Ovary (tissue), 9 donors: ENCODE measurements around the gene MYH11. TPM values are rescaled to one million over a fixed set of nuclear protein-coding genes. Genes with fewer than 3 reads are reported as not detected.

Experiments
- DNase-seq, 5 donors: peaks; one replicate each; pipeline ENCODE4 v3.0.0-alpha.2; 2019 to 2020
- H3K27ac ChIP-seq, 2 donors: fragments of 200-600 bp; one replicate each; pipeline versions ENCODE4 v1.5.1 to v1.8.0; 2019 to 2022
- H3K27me3 ChIP-seq: fragments of 200-600 bp; one replicate; pipeline ENCODE4 v1.8.0; 2022
- H3K36me3 ChIP-seq: fragments of 200-600 bp; sonication (generic); one replicate; pipeline ENCODE4 v1.5.1; 2019
- H3K4me1 ChIP-seq: one replicate; pipeline ENCODE4 v1.8.1; 2013; ENCODE audit warnings: mild to moderate bottlenecking, moderate library complexity; ENCODE audit not compliant: insufficient read depth
- H3K4me3 ChIP-seq: fragments of 200-600 bp; sonication (generic); one replicate; pipeline ENCODE4 v1.5.1; 2017
- H3K9me3 ChIP-seq, 2 donors: fragments of 200-600 bp in 1 of 2; sonication (generic) in 1 of 2; one replicate each; pipeline versions ENCODE4 v1.5.1 to v1.8.1; 2013 to 2019; ENCODE audit warnings: mild to moderate bottlenecking in 1 of 2, moderate library complexity in 1 of 2
- EP300 ChIP-seq: sonication (generic); formaldehyde crosslinking; IDR thresholded peaks from one replicate; pipeline ENCODE4 v1.6.1; 2017; ENCODE audit warnings: antibody characterized with exemption
- POLR2A ChIP-seq: fragments of 450-650 bp; IDR thresholded peaks from one replicate; pipeline ENCODE4 v1.6.1; 2017; ENCODE audit warnings: antibody characterized with exemption, mild to moderate bottlenecking, moderate library complexity
- WGBS, 3 donors: extraction: QIAGEN DNeasy Blood & Tissue Kit in 1 of 3; methylation state at CpG; one replicate each; pipeline versions ENCODE4 v1.1.5 to v1.1.7; 2013 to 2017; 5-methylcytosine and 5-hydroxymethylcytosine counted together
- intact Hi-C, 4 donors: fragments of 100-400 bp; cut with DNase I; formaldehyde crosslinking; loops; one replicate each; pipeline versions ENCODE4 v1.11.0 to v1.15.1; 2022 to 2023
- polyA plus RNA-seq, 2 donors: library from polyadenylated mRNA; stranded (reverse); fragments of 200-250 nt in 1 of 2; fragments of 350-450 nt in 1 of 2; fragmentation: Illumina TruSeq in 1 of 2; extraction: RNeasy Lipid Tissue Mini Kit (QIAGEN cat#74804) in 1 of 2; gene quantifications; one replicate each; pipeline ENCODE4 v1.2.3, GENCODE V29; 2013 to 2014
- total RNA-seq, 7 donors: library from RNA; depleted of rRNA in 2 of 7; stranded (reverse); fragments of >200 nt in 2 of 7; fragmentation: NEBNext Ultra II Directional in 3 of 7; extraction: Animal tissue kit (Norgen Biotek cat#: 25700) in 3 of 7; gene quantifications; one replicate each; pipeline versions ENCODE4 v1.1.0 to v1.2.4, GENCODE V29; 2016 to 2023
- TF ChIP-seq, protein P1 (sequence below), 3 donors: fragments of 450-650 bp in 2 of 3; fragments of 200-600 bp in 1 of 3; IDR thresholded peaks; one replicate each; pipeline versions ENCODE4 v1.5.1 to v1.8.0; 2016 to 2022; ENCODE audit warnings: antibody characterized with exemption in 3 of 3, mild to moderate bottlenecking in 1 of 3
- donor health status: DM: no; HTN: no; CAD: no; lungs with moderate emphysema.
- donor health status: DM: no; HTN: no; CAD: no.
- donor health status: Bipolar disorder and iron deficiency.
- donor health status: DM: yes; HTN: yes; CAD: no.
- donor health status: DM: no; HTN: no; CAD: no.
- donor health status: DM: yes; HTN: yes; CAD: no.

Gene MYH11
- total and polyA plus RNA-seq, 9 donors = 50.9 to 2,765 (median 263) TPM

GRCh38 chr16:15721018-15721417, 135.8 kb downstream of the MYH11 start:
- Histone ChIP-seq H3K4me1 (no peaks in the 10 kb centered on the region), H3K27me3 (no peaks in the 10 kb centered on the region), H3K4me3 (no peak overlapping the region), H3K36me3 (no peaks in the 10 kb centered on the region), H3K9me3 (no peaks in the 10 kb centered on the region), H3K27ac (no peak overlapping the region)
- TF ChIP-seq, protein P1, sequence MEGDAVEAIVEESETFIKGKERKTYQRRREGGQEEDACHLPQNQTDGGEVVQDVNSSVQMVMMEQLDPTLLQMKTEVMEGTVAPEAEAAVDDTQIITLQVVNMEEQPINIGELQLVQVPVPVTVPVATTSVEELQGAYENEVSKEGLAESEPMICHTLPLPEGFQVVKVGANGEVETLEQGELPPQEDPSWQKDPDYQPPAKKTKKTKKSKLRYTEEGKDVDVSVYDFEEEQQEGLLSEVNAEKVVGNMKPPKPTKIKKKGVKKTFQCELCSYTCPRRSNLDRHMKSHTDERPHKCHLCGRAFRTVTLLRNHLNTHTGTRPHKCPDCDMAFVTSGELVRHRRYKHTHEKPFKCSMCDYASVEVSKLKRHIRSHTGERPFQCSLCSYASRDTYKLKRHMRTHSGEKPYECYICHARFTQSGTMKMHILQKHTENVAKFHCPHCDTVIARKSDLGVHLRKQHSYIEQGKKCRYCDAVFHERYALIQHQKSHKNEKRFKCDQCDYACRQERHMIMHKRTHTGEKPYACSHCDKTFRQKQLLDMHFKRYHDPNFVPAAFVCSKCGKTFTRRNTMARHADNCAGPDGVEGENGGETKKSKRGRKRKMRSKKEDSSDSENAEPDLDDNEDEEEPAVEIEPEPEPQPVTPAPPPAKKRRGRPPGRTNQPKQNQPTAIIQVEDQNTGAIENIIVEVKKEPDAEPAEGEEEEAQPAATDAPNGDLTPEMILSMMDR (IDR thresholded peaks at IDR 0.05) = no peak
- TF ChIP-seq POLR2A (no peak), EP300 (no peak)
- no peak for DNase-seq
- 93 to 95% (median 95%) methylated on average over 14 of the region's 14 CpGs for WGBS, 3 donors
- intact Hi-C loops = no loop called here

- WGBS, 3 donors = 90 to 92% (median 90%) methylated on average over 23 of the region's 23 CpGs
These were observed 140.0 kb downstream of the MYH11 start for GRCh38 chr16:15716694-15717447.

DNA sequence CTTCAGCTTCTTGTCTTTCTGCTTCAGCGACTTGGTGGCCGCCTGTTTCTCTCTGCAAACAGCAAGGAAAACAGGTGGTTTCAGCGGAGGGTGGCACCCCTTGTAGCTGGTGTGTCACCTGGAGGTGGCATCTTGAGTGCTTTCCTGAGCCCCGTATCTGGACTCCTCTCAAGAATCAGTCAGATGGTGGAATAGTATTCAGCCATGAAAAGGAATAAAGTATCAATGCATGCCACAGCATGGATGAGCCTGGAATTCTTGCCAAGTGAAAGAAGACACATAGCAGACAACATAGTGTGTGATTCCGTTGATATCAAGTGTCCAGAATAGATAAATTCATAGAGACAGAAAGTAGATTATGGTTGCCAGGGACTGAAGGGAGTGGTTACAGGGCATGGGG, 141.6 kb downstream of the MYH11 start:
- no peak overlapping the region for H3K4me3 ChIP-seq
- 90 to 94% (median 91%) methylated on average over 5 of the region's 5 CpGs for WGBS, 3 donors
- no peaks in the 10 kb centered on the region for H3K27me3 ChIP-seq
- H3K36me3 ChIP-seq = no peaks in the 10 kb centered on the region
- no peaks in the 10 kb centered on the region for H3K9me3 ChIP-seq
- TF ChIP-seq POLR2A (no peak), EP300 (no peak)
- TF ChIP-seq, protein P1 (IDR thresholded peaks at IDR 0.05) = no peak
- DNase-seq = no peak
- H3K4me1 ChIP-seq = no peaks in the 10 kb centered on the region
- H3K27ac ChIP-seq = no peak overlapping the region
- intact Hi-C loops = no loop called here

More at GRCh38 chr16:15716694-15717447, 140.0 kb downstream of the MYH11 start:
- no peak for DNase-seq
- H3K27me3 ChIP-seq = no peaks in the 10 kb centered on the region
- H3K27ac ChIP-seq = no peak overlapping the region
- H3K4me3 ChIP-seq = no peak overlapping the region
- H3K36me3 ChIP-seq = no peaks in the 10 kb centered on the region
- no peaks in the 10 kb centered on the region for H3K4me1 ChIP-seq
- no peaks in the 10 kb centered on the region for H3K9me3 ChIP-seq
- TF ChIP-seq POLR2A (no peak), EP300 (no peak)
- TF ChIP-seq, protein P1 (IDR thresholded peaks at IDR 0.05) = no peak
- intact Hi-C loops = no loop called here

DNA sequence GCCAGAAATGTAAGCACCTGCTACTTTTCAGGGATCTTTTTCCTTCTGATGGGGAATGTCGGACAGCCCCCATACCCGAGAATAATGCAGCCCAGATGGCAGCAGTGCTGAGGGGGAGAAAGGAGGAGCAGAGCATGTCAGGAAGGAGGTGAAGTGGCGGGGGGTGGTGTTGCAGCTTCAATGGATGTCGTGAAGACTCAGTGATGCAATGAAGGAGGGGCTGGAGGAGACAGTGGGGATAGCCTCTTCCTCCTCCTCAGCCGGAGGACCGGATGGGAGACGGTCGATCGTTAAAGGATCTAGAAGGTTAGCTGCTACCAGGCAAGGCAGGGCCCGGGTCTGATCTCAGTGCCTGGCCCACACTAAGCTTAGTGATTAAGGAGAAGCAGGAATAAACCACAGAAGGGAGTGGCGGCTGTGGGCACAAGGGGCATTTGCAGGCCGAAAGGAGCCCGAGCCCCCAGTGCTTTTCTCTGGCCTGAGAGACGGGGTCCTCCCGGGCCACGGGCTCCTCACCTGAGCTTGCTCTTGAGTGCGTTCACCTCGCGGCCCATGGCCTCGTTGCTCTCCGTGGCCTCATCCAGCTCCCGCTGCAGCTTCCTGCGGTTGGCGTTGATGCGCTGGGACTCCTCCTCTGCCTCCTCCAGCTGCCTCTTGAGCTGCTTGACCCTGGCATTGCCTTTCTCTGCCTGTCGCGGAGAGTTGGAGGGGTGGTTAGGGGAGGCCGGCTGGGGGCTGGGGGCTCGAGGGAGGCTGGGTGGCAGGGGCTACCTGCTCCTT, 142.2 kb downstream of the MYH11 start:
- WGBS, 3 donors = 85 to 86% (median 86%) methylated on average over 29 of the region's 29 CpGs
- Histone ChIP-seq H3K9me3 (no peaks in the 10 kb centered on the region), H3K27ac (no peak overlapping the region), H3K27me3 (no peaks in the 10 kb centered on the region), H3K4me3 (no peak overlapping the region), H3K36me3 (no peaks in the 10 kb centered on the region), H3K4me1 (no peaks in the 10 kb centered on the region)
- DNase-seq = no peak
- TF ChIP-seq POLR2A = no peak
- TF ChIP-seq, protein P1 (IDR thresholded peaks at IDR 0.05) = no peak
- TF ChIP-seq EP300 = no peak
- intact Hi-C loops = no loop called here
